Measurements from ENCODE around the gene URGCP. TPM values are rescaled to one million over a fixed set of nuclear protein-coding genes. Genes with fewer than 3 reads are reported as not detected.
"Not testable (repeated sequence)": the region's sequence is repeated elsewhere in the genome, so short reads cannot be mapped to it uniquely, and the experiment has no call there.

URGCP gene
- total RNA-seq, 1 donor from 2014 or later: 23.3 TPM

DNA sequence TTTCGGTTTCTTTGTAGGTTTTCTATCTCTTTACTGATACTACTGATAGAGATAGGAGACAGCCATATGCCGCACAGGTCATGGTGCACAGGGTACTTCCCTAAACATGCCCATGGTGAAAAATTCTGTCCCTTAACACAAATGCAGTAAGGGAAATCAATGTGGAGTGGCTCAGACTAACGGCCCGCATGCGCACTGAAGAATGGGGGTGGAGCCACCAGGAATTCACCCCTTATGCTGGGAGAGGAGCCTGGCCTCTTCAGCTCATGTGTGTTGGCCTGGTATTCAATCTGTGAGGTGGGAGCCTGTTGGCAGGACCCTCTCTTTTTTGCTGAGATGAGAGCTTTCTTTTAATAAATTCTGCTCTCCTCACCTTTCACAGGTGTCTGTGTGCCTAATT is 8.4 kb upstream of the URGCP start:
- Mint-ChIP-seq H3K36me3 (ENCODE audit: low read depth) (peaks cover 8% of the 10 kb centered on the region), H3K4me3 (no peak overlapping the region), H3K27me3 (no peaks in the 10 kb centered on the region), H3K27ac (no peak overlapping the region), H3K4me1 (no peaks in the 10 kb centered on the region), H3K9me3 (no peaks in the 10 kb centered on the region)
- intact Hi-C loops (cut with micrococcal nuclease): no loop called here
- ChIA-PET POLR2A (interaction anchor here (1.0 kb wide), 1 partner anchor 12 kb away, joined by 4 read pairs; the partner anchor contains the start of gene UBE2D4), CTCF (no interaction called here)
- ATAC-seq (ENCODE audit: low read depth) (no peak), DNase-seq (no peak)
- no peak for TF ChIP-seq CTCF (IDR thresholded peaks at IDR 0.05)

DNA sequence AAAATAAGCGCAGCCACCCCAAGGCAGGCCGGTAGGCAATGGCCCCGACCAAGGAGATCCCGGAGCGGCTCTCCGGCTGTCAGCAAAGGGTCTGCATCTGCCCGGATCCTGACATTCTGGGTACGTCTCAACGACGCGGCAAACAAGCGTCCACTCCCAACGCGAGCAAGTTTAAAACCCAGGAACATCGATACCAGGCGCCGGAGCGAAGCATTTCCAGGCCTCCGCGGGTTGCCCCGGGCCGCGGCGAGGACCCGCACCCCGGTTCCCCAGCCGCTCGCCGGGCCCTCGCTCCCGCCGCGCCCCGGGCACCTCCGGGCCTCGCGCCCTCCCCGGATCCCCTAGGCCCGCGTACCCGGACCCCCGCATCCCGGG is 453 bp downstream of the URGCP start:
- ChIA-PET CTCF (no interaction called here), POLR2A (interaction anchor here (0.9 kb wide), 1 partner anchor 36 kb away, joined by 3 read pairs; the partner anchor contains the start of gene MRPS24)
- Mint-ChIP-seq H3K9me3 (no peaks in the 10 kb centered on the region), H3K27me3 (no peaks in the 10 kb centered on the region), H3K4me3 (peak overlapping the region; percentile 94), H3K27ac (peak overlapping the region; percentile 92), H3K36me3 (ENCODE audit: low read depth) (peaks cover 3% of the 10 kb centered on the region), H3K4me1 (peaks cover 22% of the 10 kb centered on the region)
- ATAC-seq (ENCODE audit: low read depth) (peak; percentile 47), DNase-seq (no peak)
- intact Hi-C loops (cut with micrococcal nuclease): loop anchor here (1.0 to 5.0 kb wide), 2 partner anchors 20 to 39 kb away; partner anchors contain the start of genes MRPS24 and UBE2D4
- no peak for TF ChIP-seq CTCF (IDR thresholded peaks at IDR 0.05)

- DNase-seq: no peak
- peak overlapping the region; percentile 94 for H3K4me3 Mint-ChIP-seq
- H3K27me3 Mint-ChIP-seq: no peaks in the 10 kb centered on the region
- H3K27ac Mint-ChIP-seq: peak overlapping the region; percentile 92
- peaks cover 22% of the 10 kb centered on the region for H3K4me1 Mint-ChIP-seq
- ChIA-PET POLR2A (interaction anchor here (0.9 to 1.2 kb wide), 2 partner anchors 21 to 36 kb away, joined by 3 to 7 read pairs; partner anchors contain the start of genes MRPS24 and UBE2D4), CTCF (interaction anchor here (1.0 kb wide), 1 partner anchor 182 kb away, joined by 3 read pairs; no protein-coding TSS in a partner anchor)
- H3K36me3 Mint-ChIP-seq (ENCODE audit: low read depth): peaks cover 3% of the 10 kb centered on the region
- intact Hi-C loops (cut with micrococcal nuclease): loop anchor here (5.0 kb wide), 1 partner anchor 38 kb away; the partner anchor contains the start of gene MRPS24
- no peak for TF ChIP-seq CTCF (IDR thresholded peaks at IDR 0.05)
- ATAC-seq (ENCODE audit: low read depth): no peak
- no peaks in the 10 kb centered on the region for H3K9me3 Mint-ChIP-seq
Measured at GRCh38 chr7:43905209-43905946, 1.0 kb downstream of the URGCP start.

- intact Hi-C loops (cut with micrococcal nuclease): loop anchor here (5.0 kb wide), 1 partner anchor 37 kb away; the partner anchor contains the start of gene MRPS24
- Mint-ChIP-seq H3K9me3 (no peaks in the 10 kb centered on the region), H3K27ac (peak overlapping the region; percentile 2), H3K36me3 (ENCODE audit: low read depth) (peaks cover 3% of the 10 kb centered on the region), H3K4me3 (peak overlapping the region; percentile 94), H3K4me1 (peaks cover 22% of the 10 kb centered on the region), H3K27me3 (no peaks in the 10 kb centered on the region)
- no peak for TF ChIP-seq CTCF (IDR thresholded peaks at IDR 0.05)
- POLR2A ChIA-PET: interaction anchor here (1.2 kb wide), 1 partner anchor 22 kb away, joined by 7 read pairs; the partner anchor contains the start of gene UBE2D4
- CTCF ChIA-PET: interaction anchor here (1.0 kb wide), 1 partner anchor 182 kb away, joined by 3 read pairs; no protein-coding TSS in a partner anchor
- ATAC-seq (ENCODE audit: low read depth) (no peak), DNase-seq (no peak)
Measured at GRCh38 chr7:43904533-43905208, 1.7 kb downstream of the URGCP start.

DNA sequence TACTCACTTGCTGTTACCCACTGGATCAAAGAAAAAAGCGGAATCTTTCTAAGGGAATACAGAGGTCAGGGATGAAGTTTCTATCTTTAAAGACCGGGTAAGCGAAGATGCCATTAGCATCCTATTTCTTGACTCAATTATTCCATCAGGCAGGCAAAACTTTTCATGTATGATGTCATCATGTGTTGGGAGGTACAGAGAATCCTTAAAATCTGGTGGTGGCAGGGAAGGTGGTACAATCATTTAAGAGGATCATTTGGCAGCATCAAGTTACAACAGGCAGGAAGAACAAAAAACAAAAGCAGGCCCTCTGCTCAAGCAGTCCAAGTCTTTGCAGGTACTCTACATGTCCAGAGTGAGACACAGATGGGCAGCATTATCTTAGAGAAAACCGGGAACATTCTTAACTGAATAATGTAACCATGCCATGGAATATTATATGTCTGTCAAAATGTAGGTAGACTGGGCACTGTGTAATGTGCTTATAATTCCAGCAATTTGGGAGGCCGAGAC is 3.8 kb downstream of the URGCP start:
- POLR2A ChIA-PET: no interaction called here
- Mint-ChIP-seq H3K9me3 (no peaks in the 10 kb centered on the region), H3K36me3 (ENCODE audit: low read depth) (peaks cover 3% of the 10 kb centered on the region), H3K27me3 (no peaks in the 10 kb centered on the region), H3K4me1 (peaks cover 22% of the 10 kb centered on the region), H3K4me3 (no peak overlapping the region), H3K27ac (no peak overlapping the region)
- DNase-seq (no peak), ATAC-seq (ENCODE audit: low read depth) (no peak)
- intact Hi-C loops (cut with micrococcal nuclease): no loop called here
- no peak for TF ChIP-seq CTCF (IDR thresholded peaks at IDR 0.05)
- CTCF ChIA-PET: no interaction called here

- H3K4me1 Mint-ChIP-seq, H3K27ac Mint-ChIP-seq: not testable (repeated sequence)
Measured at GRCh38 chr7:43898571-43898970, 7.8 kb downstream of the URGCP start.

More at GRCh38 chr7:43898571-43898970, 7.8 kb downstream of the URGCP start:
- H3K9me3 Mint-ChIP-seq; H3K27me3 Mint-ChIP-seq; ATAC-seq (ENCODE audit: low read depth); CTCF ChIA-PET; intact Hi-C loops (cut with micrococcal nuclease); H3K36me3 Mint-ChIP-seq (ENCODE audit: low read depth); DNase-seq; H3K4me3 Mint-ChIP-seq: not testable (repeated sequence)
- POLR2A ChIA-PET: interaction anchor here (0.7 kb wide), 1 partner anchor 29 kb away, joined by 4 read pairs; the partner anchor contains the start of gene MRPS24
